ENCODE results near the gene LRRFIP2.
"Not testable (repeated sequence)": the region's sequence is repeated elsewhere in the genome, so short reads cannot be mapped to it uniquely, and the experiment has no call there.

Gene LRRFIP2

DNA sequence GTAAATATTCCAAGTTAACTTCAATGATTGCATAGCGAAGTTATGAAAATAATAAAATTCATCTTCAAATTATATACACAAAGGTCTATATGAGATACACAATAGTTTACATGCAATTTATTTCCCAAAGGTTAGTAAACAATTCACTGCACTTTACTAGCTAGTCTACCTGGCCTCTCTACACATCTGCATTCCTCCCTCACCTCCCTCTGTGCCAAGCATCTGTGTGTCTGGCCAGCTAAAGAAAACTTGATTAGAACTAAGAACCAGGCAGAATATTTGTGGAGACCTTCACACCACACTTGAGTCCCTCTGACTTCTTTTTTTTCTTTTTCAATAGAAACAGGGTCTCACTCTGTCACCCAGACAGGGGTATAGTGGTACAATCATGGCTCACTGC lies 61.4 kb downstream of the LRRFIP2 start:
- DNase-seq: no peak

- no peak for DNase-seq
These were observed 63.2 kb downstream of the LRRFIP2 start for GRCh38 chr3:37111199-37111598.

DNA sequence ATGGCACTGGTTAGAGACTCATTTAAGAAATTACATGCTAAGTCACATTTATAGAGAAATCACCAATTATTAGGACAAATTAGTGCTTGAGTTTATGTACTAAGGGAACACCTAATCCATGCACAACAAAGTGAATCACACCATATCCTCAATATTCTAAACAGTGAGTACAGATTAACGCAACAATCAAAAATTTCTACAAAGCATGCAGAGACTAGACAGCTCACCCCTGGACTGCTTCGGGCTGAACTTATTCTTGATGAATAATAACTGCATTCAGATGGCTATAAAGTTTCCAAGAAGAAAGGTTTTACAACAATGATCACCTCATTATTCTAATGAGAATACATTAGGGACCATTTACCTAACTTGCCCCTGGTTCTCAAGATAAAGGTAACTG lies 66.5 kb downstream of the LRRFIP2 start:
- no peak for DNase-seq

DNA sequence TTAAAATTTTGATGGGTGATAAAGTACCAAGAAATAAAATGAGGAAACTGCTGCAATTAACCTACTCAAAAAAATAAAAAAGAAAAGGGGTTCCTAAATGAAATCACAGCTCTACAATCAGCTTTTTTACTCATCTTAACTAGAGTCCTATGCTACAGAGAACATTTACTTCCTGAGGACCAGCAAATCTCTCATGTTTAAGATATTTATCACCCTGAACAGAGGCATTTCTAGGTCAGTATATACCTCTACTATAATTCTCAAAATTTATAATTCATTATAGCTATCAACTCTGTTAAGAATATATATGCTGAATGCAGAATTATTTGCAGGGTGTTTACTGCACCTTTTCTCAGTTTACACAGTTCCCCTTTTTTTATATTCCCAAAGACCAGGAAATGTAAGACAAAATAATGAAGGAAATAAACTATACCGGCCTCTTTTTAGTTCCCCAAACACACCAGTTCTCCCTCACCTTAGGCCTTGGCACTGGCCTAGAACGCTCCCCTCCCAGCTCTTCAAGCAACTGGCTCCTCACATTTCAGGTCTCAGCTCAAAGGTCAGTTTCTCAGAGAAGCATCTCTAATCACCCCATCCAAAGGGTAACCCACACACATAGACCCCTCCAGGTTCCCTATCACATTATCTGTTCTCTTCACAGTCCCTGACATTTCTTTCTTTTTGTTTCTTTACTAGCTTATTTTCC lies 71.1 kb downstream of the LRRFIP2 start:
- DNase-seq: no peak

- no peak for DNase-seq
These were observed 74.0 kb downstream of the LRRFIP2 start for GRCh38 chr3:37100411-37100810.

- DNase-seq: no peak
These were observed 74.9 kb downstream of the LRRFIP2 start for GRCh38 chr3:37099469-37099868.

DNA sequence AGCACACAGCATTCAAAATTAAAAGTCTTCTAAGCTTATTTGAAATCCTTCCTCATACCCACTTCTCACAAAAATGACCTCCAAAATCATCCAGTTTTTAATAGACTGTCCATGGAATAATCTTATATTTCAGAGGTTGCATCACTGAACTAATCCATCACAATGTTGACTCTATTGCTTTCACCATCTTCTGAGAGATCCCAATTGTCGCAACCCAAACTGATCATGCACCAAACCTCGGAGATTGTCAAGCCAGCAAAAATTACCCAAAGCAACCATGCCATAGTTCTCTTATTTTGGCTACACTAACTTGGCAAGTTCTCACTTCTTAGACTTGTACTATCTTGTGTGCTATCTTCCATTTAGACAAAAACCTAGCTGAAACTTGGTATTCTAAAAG lies 75.5 kb downstream of the LRRFIP2 start:
- DNase-seq: no peak

GRCh38 chr3:37097776-37098175 lies 76.6 kb downstream of the LRRFIP2 start:
- no peak for DNase-seq

- DNase-seq: no peak
These were observed 77.4 kb downstream of the LRRFIP2 start for GRCh38 chr3:37096975-37097374.

GRCh38 chr3:37096288-37096687 lies 78.1 kb downstream of the LRRFIP2 start:
- DNase-seq: no peak

- DNase-seq: no peak
These were observed 79.7 kb downstream of the LRRFIP2 start for GRCh38 chr3:37094636-37095035.

- DNase-seq: no peak
These were observed 80.9 kb downstream of the LRRFIP2 start for GRCh38 chr3:37093481-37093880.

DNA sequence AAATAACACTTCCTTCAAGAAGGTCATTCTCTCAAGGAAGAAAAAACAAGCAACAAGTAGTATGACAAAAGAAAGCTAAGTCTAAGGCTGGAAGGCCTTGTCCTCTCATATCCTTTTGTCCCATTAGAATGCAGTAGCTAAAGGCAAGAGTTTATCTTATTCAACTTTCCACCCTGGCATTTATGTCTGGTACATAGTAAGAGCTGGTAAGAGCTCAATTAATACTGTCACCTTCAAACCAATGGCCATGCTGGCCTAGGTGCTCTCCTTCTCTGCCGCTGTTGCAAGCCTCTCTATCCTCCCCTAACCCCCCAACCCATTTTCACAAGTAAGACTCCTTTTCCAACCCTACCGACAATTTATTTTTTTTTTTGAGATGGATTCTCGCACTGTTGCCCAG lies 81.9 kb downstream of the LRRFIP2 start:
- DNase-seq: no peak

DNA sequence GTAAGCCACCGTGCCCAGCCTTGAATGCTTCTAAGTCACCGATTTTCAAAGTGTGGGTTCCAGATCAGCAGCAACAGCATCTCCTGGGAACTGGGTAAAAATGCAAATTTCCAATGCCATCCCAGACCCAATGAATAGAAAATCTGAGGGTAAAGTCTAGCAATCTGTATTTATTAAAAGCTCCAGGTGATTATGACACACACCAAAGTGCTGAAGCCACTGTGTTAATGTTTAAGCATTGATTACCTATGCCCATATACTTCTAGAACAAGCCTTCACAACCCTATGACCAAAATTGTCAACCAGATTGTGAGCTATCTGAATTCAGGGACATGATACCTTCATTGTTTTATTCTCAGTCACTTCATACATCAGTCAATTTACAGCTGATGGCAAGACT lies 86.5 kb downstream of the LRRFIP2 start:
- no peak for DNase-seq

GRCh38 chr3:37086918-37087317 lies 87.5 kb downstream of the LRRFIP2 start:
- DNase-seq: no peak

- DNase-seq: no peak
These were observed 92.1 kb downstream of the LRRFIP2 start for GRCh38 chr3:37082317-37082716.

DNA sequence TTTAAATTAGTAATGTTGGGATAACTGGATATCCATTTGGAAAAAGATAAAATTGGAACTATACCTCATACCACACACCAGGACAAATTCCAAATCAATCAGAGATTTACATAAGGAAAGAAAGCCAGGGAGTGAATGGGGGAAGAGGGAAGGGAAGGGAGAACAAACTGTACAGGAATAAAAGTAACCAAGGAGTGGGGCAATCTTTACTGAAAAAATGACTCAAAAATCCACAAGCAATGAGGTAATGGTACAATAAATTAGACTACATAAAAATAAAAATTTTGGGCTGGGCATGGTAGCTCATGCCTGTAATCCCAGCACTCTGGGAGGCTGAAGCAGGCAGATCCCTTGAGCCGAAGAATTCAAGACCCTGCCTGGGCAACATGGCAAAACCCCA lies 98.4 kb downstream of the LRRFIP2 start:
- DNase-seq: no peak

- no peak for DNase-seq
These were observed 100.2 kb downstream of the LRRFIP2 start for GRCh38 chr3:37074178-37074577.

DNA sequence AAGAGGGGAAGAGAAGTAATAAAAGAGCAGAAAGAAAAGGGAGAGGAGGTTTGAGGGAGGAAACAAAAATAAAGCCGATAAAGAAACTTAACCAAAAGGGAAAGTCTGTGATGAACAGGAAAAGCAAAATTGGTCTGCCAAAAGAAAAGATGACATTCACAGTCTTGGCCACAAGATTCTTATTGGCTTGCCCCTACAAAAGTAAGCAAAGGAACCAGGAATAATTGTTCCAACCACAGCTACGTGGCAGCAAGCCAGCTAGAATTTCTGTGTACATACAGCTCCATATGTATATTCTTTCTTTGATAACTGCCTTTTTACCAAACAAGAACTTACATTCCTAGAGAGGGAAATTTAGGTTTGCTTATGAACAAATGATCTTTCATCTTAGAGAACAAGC lies 101.5 kb downstream of the LRRFIP2 start:
- no peak for DNase-seq

- DNase-seq: no peak
These were observed 102.5 kb downstream of the LRRFIP2 start for GRCh38 chr3:37071921-37072320.

GRCh38 chr3:37068031-37068430 lies 106.4 kb downstream of the LRRFIP2 start:
- DNase-seq: no peak

DNA sequence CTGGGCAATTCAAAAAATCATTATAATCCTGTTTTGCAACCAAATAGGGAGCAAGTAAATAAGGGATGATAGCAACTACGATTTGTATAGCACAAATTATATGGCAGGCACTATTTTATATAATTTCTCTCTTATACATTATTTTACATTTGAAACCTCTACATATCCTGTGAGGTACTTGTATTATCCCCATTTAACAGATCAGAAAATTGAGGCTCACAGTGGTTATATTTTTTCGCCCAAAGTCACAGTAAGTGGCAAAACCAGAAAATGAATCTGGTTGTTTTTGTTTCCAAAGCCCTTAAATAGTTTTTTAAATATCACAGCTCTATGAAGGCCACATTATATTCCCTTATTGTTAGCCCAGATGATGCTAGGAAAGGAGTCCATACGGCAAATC lies 106.8 kb downstream of the LRRFIP2 start:
- no peak for DNase-seq

GRCh38 chr3:37064747-37065146 lies 109.6 kb downstream of the LRRFIP2 start:
- DNase-seq: no peak

- no peak for DNase-seq
These were observed 116.3 kb downstream of the LRRFIP2 start for GRCh38 chr3:37058117-37058516.

GRCh38 chr3:37056826-37057225 lies 117.6 kb downstream of the LRRFIP2 start:
- DNase-seq: no peak

GRCh38 chr3:37055077-37055476 lies 119.3 kb downstream of the LRRFIP2 start:
- not testable (repeated sequence) for DNase-seq

Data from activated effector memory CD4-positive, alpha-beta T cell treated with anti-CD3 and anti-CD28 coated beads, Interleukin-2, amount 50 U/mL, for 16 hours (primary cell).